IMR-90 (cell line): ENCODE data around the gene PLOD3. TPM values are rescaled to one million over a fixed set of nuclear protein-coding genes. Genes with fewer than 3 reads are reported as not detected.
A peak's percentile ranks its signal among the peaks of the same experiment; 100 is the strongest.

Experiments used
- ATAC-seq: fragments of 200-7000 bp; cut with Tn5 transposase; 2 replicates; pipeline ENCODE4 v1.9.1; 2020; ENCODE audit warnings: low read depth, mild to moderate bottlenecking, moderate library complexity
- BruUV-seq: library from RNA; stranded (reverse); fragments of 400-500 nt; replicated peaks from 2 replicates; lab custom pipeline; 2021; lab: Mats Ljungman, UMichigan
- CTCF ChIA-PET: fragments of 300-600 bp; formaldehyde crosslinking; extraction: SDS; loops from one replicate; lab custom pipeline; 2021; ENCODE audit warnings: antibody characterized with exemption; lab: Yijun Ruan, JAX
- POLR2A ChIA-PET: fragments of 300-600 bp; sonication (Branson Sonifier 250); formaldehyde crosslinking; loops from one replicate; lab custom pipeline; 2022; ENCODE audit warnings: antibody characterized with exemption; ENCODE audit not compliant: unreplicated experiment; lab: Charles Lee
- DNase-seq: peaks from one replicate; pipeline ENCODE4 v3.0.0; 2013
- H2AFZ ChIP-seq: replicated peaks from 2 replicates; pipeline ENCODE3; 2013; ENCODE audit warnings: low read length, mild to moderate bottlenecking; ENCODE audit not compliant: poor library complexity
- H2AK5ac ChIP-seq: 2 replicates; pipeline ENCODE4 v1.6.1; 2013; ENCODE audit warnings: low read depth, low read length, inconsistent platforms
- H2AK9ac ChIP-seq: replicated peaks from 2 replicates; pipeline ENCODE3; 2013; ENCODE audit warnings: mild to moderate bottlenecking, low read depth, low read length, moderate library complexity; ENCODE audit not compliant: poor library complexity
- H2BK120ac ChIP-seq: 2 replicates; pipeline ENCODE4 v1.6.1; 2013; ENCODE audit warnings: low read depth, low read length, inconsistent platforms
- H2BK15ac ChIP-seq: 3 replicates; pipeline ENCODE4 v1.6.1; 2013; ENCODE audit warnings: low read depth, low read length, inconsistent platforms
- H2BK20ac ChIP-seq: 2 replicates; pipeline ENCODE4 v1.6.1; 2013; ENCODE audit warnings: low read depth, mild to moderate bottlenecking, inconsistent platforms, low read length, moderate library complexity
- H2BK5ac ChIP-seq: 2 replicates; pipeline ENCODE4 v1.6.1; 2013; ENCODE audit warnings: mild to moderate bottlenecking, low read depth, low read length, inconsistent platforms; ENCODE audit not compliant: poor library complexity, severe bottlenecking
- H3K14ac ChIP-seq: replicated peaks from 2 replicates; pipeline ENCODE4 v1.6.1; 2013; ENCODE audit warnings: low read depth, low read length, inconsistent platforms
- H3K18ac ChIP-seq: 2 replicates; pipeline ENCODE4 v1.6.1; 2013; ENCODE audit warnings: low read depth, low read length, control low read depth
- H3K23ac ChIP-seq: 2 replicates; pipeline ENCODE4 v1.6.1; 2013; ENCODE audit warnings: low read depth, low read length, inconsistent platforms
- H3K27ac ChIP-seq: 2 replicates; pipeline ENCODE4 v1.5.1; 2013; ENCODE audit warnings: mild to moderate bottlenecking, control low read depth, low read length; ENCODE audit not compliant: insufficient read depth
- H3K27me3 ChIP-seq: 2 replicates; pipeline ENCODE4 v1.6.1; 2013; ENCODE audit warnings: low read length; ENCODE audit not compliant: control insufficient read depth, insufficient read depth
- H3K36me3 ChIP-seq: 2 replicates; pipeline ENCODE4 v1.6.1; 2013; ENCODE audit warnings: low read length, mixed read lengths; ENCODE audit not compliant: control insufficient read depth, insufficient read depth
- H3K4ac ChIP-seq: 2 replicates; pipeline ENCODE4 v1.6.1; 2013; ENCODE audit warnings: low read depth, low read length, inconsistent platforms
- H3K4me1 ChIP-seq: 2 replicates; pipeline ENCODE4 v1.6.1; 2013; ENCODE audit warnings: low read length, mixed read lengths; ENCODE audit not compliant: control insufficient read depth, insufficient read depth
- H3K4me2 ChIP-seq: 2 replicates; pipeline ENCODE4 v1.6.1; 2013; ENCODE audit warnings: low read depth, mild to moderate bottlenecking, control low read depth, low read length, moderate library complexity
- H3K4me3 ChIP-seq: 2 replicates; pipeline ENCODE4 v1.5.1; 2013; ENCODE audit warnings: low read depth, mild to moderate bottlenecking, control low read depth, low read length, moderate library complexity; ENCODE audit not compliant: insufficient read depth
- H3K56ac ChIP-seq: 2 replicates; pipeline ENCODE4 v1.6.1; 2013; ENCODE audit warnings: low read length, inconsistent platforms; ENCODE audit not compliant: insufficient read depth; ENCODE audit errors: extremely low read depth
- H3K79me1 ChIP-seq, 2 experiments: 2 replicates each; pipeline ENCODE4 v1.6.1; 2013; ENCODE audit warnings: low read length in 2 of 2, inconsistent platforms in 1 of 2, low read depth in 1 of 2
- H3K9ac ChIP-seq: 2 replicates; pipeline ENCODE4 v1.6.1; 2013; ENCODE audit warnings: low read depth, low read length, control low read depth
- H3K9me1 ChIP-seq: 2 replicates; pipeline ENCODE4 v1.6.1; 2013; ENCODE audit warnings: low read length, inconsistent platforms; ENCODE audit not compliant: insufficient read depth
- H3K9me3 ChIP-seq: 2 replicates; pipeline ENCODE4 v1.6.1; 2013; ENCODE audit warnings: low read length; ENCODE audit not compliant: control insufficient read depth, insufficient read depth
- H4K20me1 ChIP-seq: 2 replicates; pipeline ENCODE4 v1.6.1; 2013; ENCODE audit warnings: low read length, inconsistent platforms; ENCODE audit not compliant: insufficient read depth
- H4K5ac ChIP-seq: 2 replicates; pipeline ENCODE4 v1.6.1; 2013; ENCODE audit warnings: mild to moderate bottlenecking, low read depth, low read length, control low read depth
- H4K8ac ChIP-seq, 2 experiments: 2 replicates each; pipeline ENCODE4 v1.6.1; 2013; ENCODE audit warnings: low read depth in 2 of 2, low read length in 2 of 2, control low read depth in 1 of 2, inconsistent platforms in 1 of 2
- H4K91ac ChIP-seq: 2 replicates; pipeline ENCODE4 v1.6.1; 2013; ENCODE audit warnings: low read depth, low read length, inconsistent platforms; ENCODE audit not compliant: insufficient read depth
- CHD1 ChIP-seq: IDR thresholded peaks from 2 replicates; pipeline ENCODE4 v1.6.1; 2012; ENCODE audit warnings: low read depth, low read length, improper control_type of control experiment
- CTCF ChIP-seq: conservative IDR thresholded peaks from 2 replicates; pipeline ENCODE4 v1.5.1; 2012; ENCODE audit warnings: mild to moderate bottlenecking, low read depth, low read length, improper control_type of control experiment
- WGBS, 2 experiments: methylation state at CpG; one replicate each; pipeline versions ENCODE4 v1.1.5 to v1.1.7; 2013; ENCODE audit warnings: missing lambda C conversion rate in 2 of 2; ENCODE audit not compliant: insufficient read length in 1 of 2; ENCODE audit errors: extremely low coverage in 2 of 2; 5-methylcytosine and 5-hydroxymethylcytosine counted together
- dilution Hi-C: fragments of 300-500 bp; cut with HindIII; formaldehyde crosslinking; loops from one replicate; pipeline ENCODE4 v1.14.3; 2018; ENCODE audit warnings: low sequenced_read_pairs; ENCODE audit not compliant: unreplicated experiment
- in situ Hi-C: fragments of 300-500 bp; cut with MboI; formaldehyde crosslinking; loops from 3 replicates; pipeline ENCODE4 v1.14.3; 2019; ENCODE audit warnings: low sequenced_read_pairs, inconsistent platforms, mixed read lengths
- intact Hi-C: fragments of 100-400 bp; cut with micrococcal nuclease; formaldehyde crosslinking; loops from 2 replicates; pipeline ENCODE4 v1.10.0; 2022
- polyA plus RNA-seq, 3 experiments: library from polyadenylated mRNA; depleted of rRNA; stranded (reverse); fragments of >200 nt; gene quantifications; 2 replicates each; pipeline ENCODE4 v1.2.3, GENCODE V29; 2012; ENCODE audit warnings: low replicate concordance in 1 of 3
- total RNA-seq: library from RNA; depleted of rRNA; stranded (reverse); fragments of >200 nt; gene quantifications from 2 replicates; pipeline ENCODE4 v1.2.3, GENCODE V29; 2012

PLOD3 gene
- total and polyA plus RNA-seq, 2 of the 4 experiments (the other 2 are of a cell fraction) = 21.7 to 159 TPM

- Histone ChIP-seq H3K36me3 (no peaks in the 10 kb centered on the region), H3K27me3 (peaks cover 77% of the 10 kb centered on the region), H3K4me1 (peaks cover 16% of the 10 kb centered on the region), H3K18ac (no peak overlapping the region), H2AK5ac (no peak overlapping the region), H2BK20ac (no peak overlapping the region), H4K8ac (no peak overlapping the region), H3K23ac (no peak overlapping the region), H3K4ac (no peak overlapping the region), H2AK9ac (no peak overlapping the region), H4K20me1 (no peaks in the 10 kb centered on the region; the same call in 1 of the 2 replicates), H3K56ac (no peak overlapping the region), H3K4me2 (no peak overlapping the region), H3K79me1 (peaks cover 0 to 3% of the 10 kb centered on the region in 2 experiments; a peak in 1 of 4 replicates), H4K91ac (no peak overlapping the region), H2BK120ac (no peak overlapping the region), H3K4me3 (no peak overlapping the region), H3K9me1 (peaks cover 14% of the 10 kb centered on the region), H2AFZ (no peak overlapping the region), H3K9ac (no peak overlapping the region), H3K9me3 (peaks cover 2% of the 10 kb centered on the region; the same call in 1 of the 2 replicates), H2BK15ac (no peak overlapping the region), H2BK5ac (no peak overlapping the region), H4K5ac (no peak overlapping the region), H3K27ac (no peak overlapping the region), H3K14ac (no peak overlapping the region)
- DNase-seq = no peak
- ChIA-PET POLR2A (no interaction called here), CTCF (interaction anchor here (0.7 to 1.9 kb wide), 2 partner anchors 21 to 28 kb away, joined by 3 to 6 read pairs; no protein-coding TSS in a partner anchor)
- ATAC-seq = no peak
- intact Hi-C loops = no loop called here
- no CpG with 5 or more reads among the region's 13 CpGs for WGBS, 2 experiments
- no TSS peak for BruUV-seq
- dilution Hi-C loops = no loop called here
- in situ Hi-C loops = no loop called here
- TF ChIP-seq CTCF = peak; percentile 23
- TF ChIP-seq CHD1 = no peak
These were observed 45.9 kb downstream of the PLOD3 start for GRCh38 chr7:101171442-101171837.
